GM23338 (cell line): ENCODE data around the gene RYR1. TPM values are rescaled to one million over a fixed set of nuclear protein-coding genes. Genes with fewer than 3 reads are reported as not detected.
A peak's percentile ranks its signal among the peaks of the same experiment; 100 is the strongest.

Experiments
- ATAC-seq: fragments of 200-7000 bp; cut with Tn5 transposase; 3 replicates; pipeline ENCODE4 v1.9.1; 2020
- DNase-seq: peaks from one replicate; pipeline ENCODE4 v3.0.0-alpha.2; 2015; ENCODE audit warnings: low spot score
- H2AFZ ChIP-seq: fragments of 200-600 bp; sonication (generic); 2 replicates; pipeline ENCODE4 v1.8.0; 2016; ENCODE audit warnings: antibody characterized with exemption, mild to moderate bottlenecking, moderate library complexity
- H3F3A ChIP-seq: fragments of 200-600 bp; sonication (generic); replicated peaks from 2 replicates; pipeline ENCODE4 v1.8.0; 2017; ENCODE audit warnings: antibody characterized with exemption, mixed run types, low read depth
- H3K27ac ChIP-seq: fragments of 200-600 bp; sonication (generic); 2 replicates; pipeline ENCODE4 v1.6.1; 2016; ENCODE audit warnings: low read depth
- H3K27me3 ChIP-seq: fragments of 200-600 bp; sonication (generic); 2 replicates; pipeline ENCODE4 v1.8.0; 2016; ENCODE audit warnings: mild to moderate bottlenecking, mixed run types, moderate library complexity; ENCODE audit not compliant: insufficient read depth
- H3K36me3 ChIP-seq: fragments of 200-600 bp; sonication (generic); 2 replicates; pipeline ENCODE4 v1.8.0; 2016; ENCODE audit warnings: mild to moderate bottlenecking; ENCODE audit not compliant: insufficient read depth
- H3K4me1 ChIP-seq: fragments of 200-600 bp; sonication (generic); 2 replicates; pipeline ENCODE4 v1.8.0; 2016; ENCODE audit warnings: mild to moderate bottlenecking, moderate library complexity; ENCODE audit not compliant: insufficient read depth
- H3K4me2 ChIP-seq: fragments of 200-600 bp; sonication (generic); 2 replicates; pipeline ENCODE4 v1.7.1; 2017; ENCODE audit warnings: mixed run types
- H3K4me3 ChIP-seq: fragments of 200-600 bp; sonication (generic); 2 replicates; pipeline ENCODE4 v1.6.1; 2016; ENCODE audit warnings: mixed run types
- H3K79me2 ChIP-seq: fragments of 200-600 bp; sonication (generic); replicated peaks from 2 replicates; pipeline ENCODE4 v1.8.0; 2017; ENCODE audit warnings: mild to moderate bottlenecking; ENCODE audit not compliant: insufficient read depth
- H3K9me2 ChIP-seq: fragments of 200-600 bp; sonication (generic); 2 replicates; pipeline ENCODE4 v1.8.0; 2017; ENCODE audit not compliant: insufficient read depth
- H4K20me1 ChIP-seq: fragments of 200-600 bp; sonication (generic); replicated peaks from 2 replicates; pipeline ENCODE4 v1.8.0; 2017; ENCODE audit warnings: mild to moderate bottlenecking; ENCODE audit not compliant: insufficient read depth
- H3K27ac Mint-ChIP-seq: 2 replicates; pipeline ENCODE4 v1.8.0; 2020; ENCODE audit warnings: inconsistent platforms, mild to moderate bottlenecking, moderate library complexity, mixed read lengths
- H3K27me3 Mint-ChIP-seq: 3 replicates; pipeline ENCODE4 v1.8.0; 2022; ENCODE audit warnings: low read depth, mild to moderate bottlenecking, moderate library complexity, mixed read lengths, inconsistent platforms; ENCODE audit not compliant: insufficient read depth, poor library complexity
- H3K36me3 Mint-ChIP-seq: 3 replicates; pipeline ENCODE4 v1.8.0; 2021; ENCODE audit warnings: low read depth, mild to moderate bottlenecking, inconsistent platforms, moderate library complexity, mixed read lengths
- H3K4me1 Mint-ChIP-seq: 3 replicates; pipeline ENCODE4 v1.8.0; 2020; ENCODE audit warnings: mild to moderate bottlenecking, inconsistent platforms, mixed read lengths
- H3K4me3 Mint-ChIP-seq: 3 replicates; pipeline ENCODE4 v1.8.0; 2021; ENCODE audit warnings: moderate library complexity, mild to moderate bottlenecking, inconsistent platforms, mixed read lengths
- H3K9me3 Mint-ChIP-seq: 3 replicates; pipeline ENCODE4 v1.8.0; 2020; ENCODE audit warnings: moderate library complexity, mild to moderate bottlenecking, inconsistent platforms, mixed read lengths
- EZH2 ChIP-seq: fragments of 200-600 bp; sonication (generic); IDR thresholded peaks from one replicate; pipeline ENCODE4 v1.8.0; 2017; ENCODE audit warnings: antibody characterized with exemption, mild to moderate bottlenecking, low read depth; ENCODE audit not compliant: unreplicated experiment
- EZH2phosphoT487 ChIP-seq: fragments of 200-600 bp; sonication (generic); IDR thresholded peaks from one replicate; pipeline ENCODE4 v1.8.1; 2018; ENCODE audit warnings: antibody characterized with exemption; ENCODE audit not compliant: unreplicated experiment
- NANOG ChIP-seq: IDR thresholded peaks from 2 replicates; pipeline ENCODE4 v1.6.1; 2016; ENCODE audit warnings: antibody characterized with exemption, borderline replicate concordance
- POLR2AphosphoS5 ChIP-seq: IDR thresholded peaks from 2 replicates; pipeline ENCODE4 v1.6.1; 2016; ENCODE audit warnings: antibody characterized with exemption, low read depth
- polyA plus RNA-seq: library from polyadenylated mRNA; unstranded; fragments of >200 nt; fragmentation: Nextera tagmentation; extraction: Ambion mirVana; gene quantifications from 2 replicates; pipeline ENCODE4 v1.2.1, GENCODE V29; 2016
- total RNA-seq: library from RNA; depleted of rRNA; stranded (reverse); fragments of >200 nt; shearing (Covaris generic); gene quantifications from 2 replicates; pipeline ENCODE4 v1.2.3, GENCODE V29; 2014
- TF ChIP-seq, protein P1 (sequence below): IDR thresholded peaks from one replicate; pipeline ENCODE4 v1.6.1; 2018; ENCODE audit warnings: antibody characterized with exemption; ENCODE audit not compliant: unreplicated experiment
- TF ChIP-seq, protein P2 (sequence below), 2 experiments: fragments of 200-600 bp in 1 of 2; sonication (generic) in 1 of 2; conservative IDR thresholded peaks; 2 replicates each; pipeline versions ENCODE4 v1.5.1 to v1.6.1; 2016 to 2017; ENCODE audit warnings: antibody characterized with exemption in 2 of 2, low read depth in 2 of 2, mild to moderate bottlenecking in 2 of 2, moderate library complexity in 1 of 2
- TF ChIP-seq, protein P3 (sequence below): fragments of 250-450 bp; sonication (Bioruptor Pico); IDR thresholded peaks from 2 replicates; pipeline ENCODE4 v1.5.0; 2020; ENCODE audit warnings: mild to moderate bottlenecking, moderate library complexity

The RYR1 gene
- total and polyA plus RNA-seq, 2 experiments from 2014 or later = 4.0 to 26.7 TPM

DNA sequence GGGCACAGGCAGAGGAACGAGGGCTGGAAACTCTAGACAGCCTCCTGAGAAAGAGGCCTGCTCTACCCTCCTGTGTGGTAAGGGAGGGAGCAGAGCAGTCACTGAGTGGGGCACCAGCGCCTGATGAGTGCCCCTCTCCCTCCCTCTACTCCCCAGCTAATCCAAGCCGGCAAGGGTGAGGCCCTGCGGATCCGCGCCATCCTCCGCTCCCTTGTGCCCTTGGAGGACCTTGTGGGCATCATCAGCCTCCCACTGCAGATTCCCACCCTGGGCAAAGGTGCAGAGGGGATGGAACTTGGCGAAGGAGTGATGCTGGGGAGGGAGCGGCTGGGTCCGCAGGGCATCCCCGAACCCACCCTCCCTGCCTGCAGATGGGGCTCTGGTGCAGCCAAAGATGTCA lies 67.0 kb downstream of the RYR1 start:
- DNase-seq (no peak), ATAC-seq (no peak)
- H3K4me1 Mint-ChIP-seq = no peaks in the 10 kb centered on the region
- Histone ChIP-seq H3K79me2 (no peaks in the 10 kb centered on the region), H2AFZ (no peak overlapping the region), H4K20me1 (no peaks in the 10 kb centered on the region; the same call in 1 of the 2 replicates), H3F3A (peaks cover 10% of the 10 kb centered on the region; the same call in 1 of the 2 replicates), H3K9me2 (peaks cover 3% of the 10 kb centered on the region; the same call in 1 of the 2 replicates), H3K4me1 (no peaks in the 10 kb centered on the region), H3K27me3 (no peaks in the 10 kb centered on the region), H3K36me3 (peaks cover 17% of the 10 kb centered on the region), H3K4me3 (no peak overlapping the region), H3K27ac (no peak overlapping the region), H3K4me2 (no peak overlapping the region)
- H3K9me3 Mint-ChIP-seq = no peaks in the 10 kb centered on the region; the same call in 2 of the 3 replicates
- TF ChIP-seq, protein P1, sequence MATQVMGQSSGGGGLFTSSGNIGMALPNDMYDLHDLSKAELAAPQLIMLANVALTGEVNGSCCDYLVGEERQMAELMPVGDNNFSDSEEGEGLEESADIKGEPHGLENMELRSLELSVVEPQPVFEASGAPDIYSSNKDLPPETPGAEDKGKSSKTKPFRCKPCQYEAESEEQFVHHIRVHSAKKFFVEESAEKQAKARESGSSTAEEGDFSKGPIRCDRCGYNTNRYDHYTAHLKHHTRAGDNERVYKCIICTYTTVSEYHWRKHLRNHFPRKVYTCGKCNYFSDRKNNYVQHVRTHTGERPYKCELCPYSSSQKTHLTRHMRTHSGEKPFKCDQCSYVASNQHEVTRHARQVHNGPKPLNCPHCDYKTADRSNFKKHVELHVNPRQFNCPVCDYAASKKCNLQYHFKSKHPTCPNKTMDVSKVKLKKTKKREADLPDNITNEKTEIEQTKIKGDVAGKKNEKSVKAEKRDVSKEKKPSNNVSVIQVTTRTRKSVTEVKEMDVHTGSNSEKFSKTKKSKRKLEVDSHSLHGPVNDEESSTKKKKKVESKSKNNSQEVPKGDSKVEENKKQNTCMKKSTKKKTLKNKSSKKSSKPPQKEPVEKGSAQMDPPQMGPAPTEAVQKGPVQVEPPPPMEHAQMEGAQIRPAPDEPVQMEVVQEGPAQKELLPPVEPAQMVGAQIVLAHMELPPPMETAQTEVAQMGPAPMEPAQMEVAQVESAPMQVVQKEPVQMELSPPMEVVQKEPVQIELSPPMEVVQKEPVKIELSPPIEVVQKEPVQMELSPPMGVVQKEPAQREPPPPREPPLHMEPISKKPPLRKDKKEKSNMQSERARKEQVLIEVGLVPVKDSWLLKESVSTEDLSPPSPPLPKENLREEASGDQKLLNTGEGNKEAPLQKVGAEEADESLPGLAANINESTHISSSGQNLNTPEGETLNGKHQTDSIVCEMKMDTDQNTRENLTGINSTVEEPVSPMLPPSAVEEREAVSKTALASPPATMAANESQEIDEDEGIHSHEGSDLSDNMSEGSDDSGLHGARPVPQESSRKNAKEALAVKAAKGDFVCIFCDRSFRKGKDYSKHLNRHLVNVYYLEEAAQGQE = no peak
- TF ChIP-seq EZH2phosphoT487 = no peak
- TF ChIP-seq, protein P2, sequence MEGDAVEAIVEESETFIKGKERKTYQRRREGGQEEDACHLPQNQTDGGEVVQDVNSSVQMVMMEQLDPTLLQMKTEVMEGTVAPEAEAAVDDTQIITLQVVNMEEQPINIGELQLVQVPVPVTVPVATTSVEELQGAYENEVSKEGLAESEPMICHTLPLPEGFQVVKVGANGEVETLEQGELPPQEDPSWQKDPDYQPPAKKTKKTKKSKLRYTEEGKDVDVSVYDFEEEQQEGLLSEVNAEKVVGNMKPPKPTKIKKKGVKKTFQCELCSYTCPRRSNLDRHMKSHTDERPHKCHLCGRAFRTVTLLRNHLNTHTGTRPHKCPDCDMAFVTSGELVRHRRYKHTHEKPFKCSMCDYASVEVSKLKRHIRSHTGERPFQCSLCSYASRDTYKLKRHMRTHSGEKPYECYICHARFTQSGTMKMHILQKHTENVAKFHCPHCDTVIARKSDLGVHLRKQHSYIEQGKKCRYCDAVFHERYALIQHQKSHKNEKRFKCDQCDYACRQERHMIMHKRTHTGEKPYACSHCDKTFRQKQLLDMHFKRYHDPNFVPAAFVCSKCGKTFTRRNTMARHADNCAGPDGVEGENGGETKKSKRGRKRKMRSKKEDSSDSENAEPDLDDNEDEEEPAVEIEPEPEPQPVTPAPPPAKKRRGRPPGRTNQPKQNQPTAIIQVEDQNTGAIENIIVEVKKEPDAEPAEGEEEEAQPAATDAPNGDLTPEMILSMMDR (conservative IDR thresholded peaks at IDR 0.05; ENCODE audit: low read depth in 2 of 2) = 0 out of 4 replicates have a peak, but pooled peaks of 1 of the 2 experiments have one; percentile 5
- H3K4me3 Mint-ChIP-seq = no peak overlapping the region
- H3K36me3 Mint-ChIP-seq = peaks cover 85% of the 10 kb centered on the region
- peaks cover 10% of the 10 kb centered on the region for H3K27me3 Mint-ChIP-seq
- no peak overlapping the region for H3K27ac Mint-ChIP-seq

DNA sequence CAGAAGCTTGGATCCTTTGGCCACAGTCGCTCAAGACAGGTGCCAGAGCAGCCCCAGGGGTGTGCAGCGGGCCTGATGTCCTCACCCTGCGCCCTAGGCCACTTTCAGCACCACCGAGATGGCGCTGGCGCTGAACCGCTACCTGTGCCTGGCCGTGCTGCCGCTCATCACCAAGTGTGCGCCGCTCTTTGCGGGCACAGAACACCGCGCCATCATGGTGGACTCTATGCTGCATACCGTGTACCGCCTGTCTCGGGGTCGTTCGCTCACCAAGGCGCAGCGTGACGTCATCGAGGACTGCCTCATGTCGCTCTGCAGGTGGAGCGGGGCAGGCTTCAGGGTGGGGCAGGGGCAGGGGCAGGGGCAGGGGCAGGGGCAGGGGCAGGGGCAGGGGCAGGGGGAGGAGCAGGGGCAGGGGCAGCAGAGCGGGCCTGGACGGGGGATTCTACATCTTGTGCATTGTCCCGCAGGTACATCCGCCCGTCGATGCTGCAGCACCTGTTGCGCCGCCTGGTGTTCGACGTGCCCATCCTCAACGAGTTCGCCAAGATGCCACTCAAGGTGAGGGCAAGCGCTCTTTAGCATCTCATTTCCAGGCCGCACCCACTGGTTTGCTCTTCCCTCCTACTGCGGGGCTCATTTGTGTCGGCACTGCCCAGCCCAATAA lies 69.1 kb downstream of the RYR1 start:
- no peaks in the 10 kb centered on the region for H3K27me3 ChIP-seq
- H3F3A ChIP-seq = peaks cover 18% of the 10 kb centered on the region; the same call in 1 of the 2 replicates
- H3K4me2 ChIP-seq = no peak overlapping the region
- peaks cover 7% of the 10 kb centered on the region; the same call in 2 of the 3 replicates for H3K4me1 Mint-ChIP-seq
- ATAC-seq (no peak), DNase-seq (peak; percentile 37)
- H3K79me2 ChIP-seq = no peaks in the 10 kb centered on the region
- H3K36me3 Mint-ChIP-seq = peaks cover 83% of the 10 kb centered on the region
- H3K4me3 ChIP-seq = no peak overlapping the region
- H3K27me3 Mint-ChIP-seq = peaks cover 16% of the 10 kb centered on the region
- H2AFZ ChIP-seq = no peak overlapping the region
- no peaks in the 10 kb centered on the region; the same call in 1 of the 2 replicates for H4K20me1 ChIP-seq
- H3K4me3 Mint-ChIP-seq = no peak overlapping the region
- no peak overlapping the region for H3K27ac ChIP-seq
- no peaks in the 10 kb centered on the region; the same call in 1 of the 2 replicates for H3K4me1 ChIP-seq
- H3K27ac Mint-ChIP-seq = no peak overlapping the region
- H3K9me3 Mint-ChIP-seq = no peaks in the 10 kb centered on the region; the same call in 1 of the 3 replicates
- H3K9me2 ChIP-seq = peaks cover 3% of the 10 kb centered on the region; the same call in 1 of the 2 replicates
- H3K36me3 ChIP-seq = peaks cover 11% of the 10 kb centered on the region
- TF ChIP-seq POLR2AphosphoS5 (no peak), EZH2 (no peak), NANOG (no peak)
- TF ChIP-seq, protein P3, sequence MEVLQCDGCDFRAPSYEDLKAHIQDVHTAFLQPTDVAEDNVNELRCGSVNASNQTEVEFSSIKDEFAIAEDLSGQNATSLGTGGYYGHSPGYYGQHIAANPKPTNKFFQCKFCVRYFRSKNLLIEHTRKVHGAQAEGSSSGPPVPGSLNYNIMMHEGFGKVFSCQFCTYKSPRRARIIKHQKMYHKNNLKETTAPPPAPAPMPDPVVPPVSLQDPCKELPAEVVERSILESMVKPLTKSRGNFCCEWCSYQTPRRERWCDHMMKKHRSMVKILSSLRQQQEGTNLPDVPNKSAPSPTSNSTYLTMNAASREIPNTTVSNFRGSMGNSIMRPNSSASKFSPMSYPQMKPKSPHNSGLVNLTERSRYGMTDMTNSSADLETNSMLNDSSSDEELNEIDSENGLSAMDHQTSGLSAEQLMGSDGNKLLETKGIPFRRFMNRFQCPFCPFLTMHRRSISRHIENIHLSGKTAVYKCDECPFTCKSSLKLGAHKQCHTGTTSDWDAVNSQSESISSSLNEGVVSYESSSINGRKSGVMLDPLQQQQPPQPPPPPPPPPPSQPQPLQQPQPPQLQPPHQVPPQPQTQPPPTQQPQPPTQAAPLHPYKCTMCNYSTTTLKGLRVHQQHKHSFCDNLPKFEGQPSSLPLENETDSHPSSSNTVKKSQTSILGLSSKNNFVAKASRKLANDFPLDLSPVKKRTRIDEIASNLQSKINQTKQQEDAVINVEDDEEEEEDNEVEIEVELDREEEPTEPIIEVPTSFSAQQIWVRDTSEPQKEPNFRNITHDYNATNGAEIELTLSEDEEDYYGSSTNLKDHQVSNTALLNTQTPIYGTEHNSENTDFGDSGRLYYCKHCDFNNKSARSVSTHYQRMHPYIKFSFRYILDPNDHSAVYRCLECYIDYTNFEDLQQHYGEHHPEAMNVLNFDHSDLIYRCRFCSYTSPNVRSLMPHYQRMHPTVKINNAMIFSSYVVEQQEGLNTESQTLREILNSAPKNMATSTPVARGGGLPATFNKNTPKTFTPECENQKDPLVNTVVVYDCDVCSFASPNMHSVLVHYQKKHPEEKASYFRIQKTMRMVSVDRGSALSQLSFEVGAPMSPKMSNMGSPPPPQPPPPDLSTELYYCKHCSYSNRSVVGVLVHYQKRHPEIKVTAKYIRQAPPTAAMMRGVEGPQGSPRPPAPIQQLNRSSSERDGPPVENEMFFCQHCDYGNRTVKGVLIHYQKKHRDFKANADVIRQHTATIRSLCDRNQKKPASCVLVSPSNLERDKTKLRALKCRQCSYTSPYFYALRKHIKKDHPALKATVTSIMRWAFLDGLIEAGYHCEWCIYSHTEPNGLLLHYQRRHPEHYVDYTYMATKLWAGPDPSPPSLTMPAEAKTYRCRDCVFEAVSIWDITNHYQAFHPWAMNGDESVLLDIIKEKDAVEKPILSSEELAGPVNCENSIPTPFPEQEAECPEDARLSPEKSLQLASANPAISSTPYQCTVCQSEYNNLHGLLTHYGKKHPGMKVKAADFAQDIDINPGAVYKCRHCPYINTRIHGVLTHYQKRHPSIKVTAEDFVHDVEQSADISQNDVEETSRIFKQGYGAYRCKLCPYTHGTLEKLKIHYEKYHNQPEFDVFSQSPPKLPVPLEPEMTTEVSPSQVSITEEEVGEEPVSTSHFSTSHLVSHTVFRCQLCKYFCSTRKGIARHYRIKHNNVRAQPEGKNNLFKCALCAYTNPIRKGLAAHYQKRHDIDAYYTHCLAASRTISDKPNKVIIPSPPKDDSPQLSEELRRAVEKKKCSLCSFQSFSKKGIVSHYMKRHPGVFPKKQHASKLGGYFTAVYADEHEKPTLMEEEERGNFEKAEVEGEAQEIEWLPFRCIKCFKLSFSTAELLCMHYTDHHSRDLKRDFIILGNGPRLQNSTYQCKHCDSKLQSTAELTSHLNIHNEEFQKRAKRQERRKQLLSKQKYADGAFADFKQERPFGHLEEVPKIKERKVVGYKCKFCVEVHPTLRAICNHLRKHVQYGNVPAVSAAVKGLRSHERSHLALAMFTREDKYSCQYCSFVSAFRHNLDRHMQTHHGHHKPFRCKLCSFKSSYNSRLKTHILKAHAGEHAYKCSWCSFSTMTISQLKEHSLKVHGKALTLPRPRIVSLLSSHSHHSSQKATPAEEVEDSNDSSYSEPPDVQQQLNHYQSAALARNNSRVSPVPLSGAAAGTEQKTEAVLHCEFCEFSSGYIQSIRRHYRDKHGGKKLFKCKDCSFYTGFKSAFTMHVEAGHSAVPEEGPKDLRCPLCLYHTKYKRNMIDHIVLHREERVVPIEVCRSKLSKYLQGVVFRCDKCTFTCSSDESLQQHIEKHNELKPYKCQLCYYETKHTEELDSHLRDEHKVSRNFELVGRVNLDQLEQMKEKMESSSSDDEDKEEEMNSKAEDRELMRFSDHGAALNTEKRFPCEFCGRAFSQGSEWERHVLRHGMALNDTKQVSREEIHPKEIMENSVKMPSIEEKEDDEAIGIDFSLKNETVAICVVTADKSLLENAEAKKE = no peak
